AG09309 (cell line): ENCODE measurements around the gene ACOXL.

Experiments used
- DNase-seq: peaks from one replicate; pipeline ENCODE4 v3.0.0-alpha.2; 2010; ENCODE audit warnings: low read depth
- H3K4me3 ChIP-seq: 2 replicates; pipeline ENCODE4 v1.5.1; 2011; ENCODE audit warnings: mild to moderate bottlenecking, low read depth, low read length, moderate library complexity; ENCODE audit not compliant: control insufficient read depth
- CTCF ChIP-seq: IDR thresholded peaks from 2 replicates; pipeline ENCODE4 v1.5.1; 2011; ENCODE audit warnings: mild to moderate bottlenecking, low read depth, low read length, inconsistent platforms; ENCODE audit not compliant: insufficient read depth, control insufficient read depth; ENCODE audit errors: missing control alignments

The ACOXL gene

GRCh38 chr2:111122631-111123421, 390.5 kb downstream of the ACOXL start:
- H3K4me3 ChIP-seq: peak overlapping the region; percentile 78
- TF ChIP-seq CTCF: no peak
- DNase-seq: peak; percentile 28

GRCh38 chr2:111123751-111124150, 391.4 kb downstream of the ACOXL start:
- no peak overlapping the region for H3K4me3 ChIP-seq
- no peak for TF ChIP-seq CTCF
- no peak for DNase-seq

- no peak for TF ChIP-seq CTCF
- H3K4me3 ChIP-seq: no peak overlapping the region
- no peak for DNase-seq
Observed at GRCh38 chr2:111126581-111126980, 394.2 kb downstream of the ACOXL start.

GRCh38 chr2:111127351-111127750, 395.0 kb downstream of the ACOXL start:
- TF ChIP-seq CTCF: no peak
- no peak overlapping the region for H3K4me3 ChIP-seq
- no peak for DNase-seq

- no peak for TF ChIP-seq CTCF
- no peak for DNase-seq
- no peak overlapping the region for H3K4me3 ChIP-seq
Observed at GRCh38 chr2:111128096-111128495, 395.7 kb downstream of the ACOXL start.

- no peak for TF ChIP-seq CTCF
- H3K4me3 ChIP-seq: no peak overlapping the region
- DNase-seq: no peak
Observed at GRCh38 chr2:111133603-111134002, 401.2 kb downstream of the ACOXL start.
